ENCODE measurements around the gene RECQL5. TPM values are rescaled to one million over a fixed set of nuclear protein-coding genes. Genes with fewer than 3 reads are reported as not detected.

The RECQL5 gene
- 10 to 100 TPM in 5 of 9 donors, 1 to 10 TPM in 4; 6.0 to 15.9 (median 10.2) TPM for total RNA-seq
- 10 to 100 TPM in 1 of 2 donors, 1 to 10 TPM in 1; 7.8 to 13.3 TPM for polyA plus RNA-seq
- long read RNA-seq, donor 1, partial matches to known transcripts = 10 of 21 reads
- long read RNA-seq, donor 1, other reads (novel, unspliced or antisense) = 7 of 21 reads
- long read RNA-seq, donor 2, transcript RECQL5-201 (20 exons, 3,704 nt) = major isoform, 6 of 19 reads
- long read RNA-seq, donor 2, partial matches to known transcripts = 8 of 19 reads
- long read RNA-seq, donor 2, other reads (novel, unspliced or antisense) = 2 of 19 reads
- long read RNA-seq, donor 3, partial matches to known transcripts = 3 of 9 reads
- long read RNA-seq, donor 3, other reads (novel, unspliced or antisense) = 3 of 9 reads

DNA sequence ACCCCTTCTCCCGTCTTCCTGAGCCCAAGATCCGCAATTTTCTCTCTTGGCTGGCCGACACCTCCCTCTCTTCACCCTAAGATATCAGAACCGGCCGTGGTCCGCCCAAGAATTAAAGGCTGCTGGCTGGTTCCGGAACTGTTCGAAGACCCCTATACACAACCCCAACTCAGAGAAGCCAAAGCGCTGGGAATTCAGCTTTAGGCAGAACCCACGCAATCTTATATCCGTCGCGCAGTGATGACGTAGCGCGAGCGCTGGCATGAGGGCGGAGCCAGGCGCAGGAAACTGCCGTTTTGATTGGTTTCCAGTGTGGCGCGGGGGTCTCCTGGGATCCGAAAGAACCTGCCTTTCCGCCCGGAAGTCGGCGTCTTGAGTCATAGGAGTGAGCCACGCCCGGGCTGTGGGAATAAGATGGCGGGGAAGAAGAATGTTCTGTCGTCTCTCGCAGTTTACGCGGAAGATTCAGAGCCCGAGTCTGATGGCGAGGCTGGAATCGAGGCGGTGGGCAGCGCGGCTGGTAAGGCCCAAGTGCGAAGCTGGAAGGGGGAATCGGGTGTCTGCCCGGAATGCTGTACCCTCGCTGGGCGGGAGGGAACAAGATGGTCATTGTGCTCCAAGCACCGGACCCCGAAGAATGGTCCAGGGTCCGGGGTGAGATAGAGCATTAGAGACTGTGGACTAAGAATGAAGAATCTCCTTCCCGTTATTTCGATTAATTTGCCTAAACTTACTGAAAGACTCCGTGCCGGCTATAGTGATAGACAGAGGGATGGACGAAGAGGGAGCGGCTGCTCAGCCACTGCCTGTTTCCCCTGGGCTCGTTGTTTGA, at the start of gene RECQL5, which contains the start of gene SAP30BP:
Gene RECQL5 (minus strand): TSS at position 196 of the 832 bp plus-strand sequence. CDS start 597 bp downstream, outside the sequence.
Gene SAP30BP (plus strand): TSS at position 380 of the 832 bp plus-strand sequence. CDS start 35 bp downstream, at position 415.
- 0 to 1% (median 1%) methylated on average over 55 of the region's 55 CpGs for WGBS, 4 donors
- Histone ChIP-seq H3K4me3 (peak within 1 kb of the TSS; percentile 70 to 100 (median 88)), H3K4me1 (peaks cover 0 to 33% (median 21%) of the 10 kb centered on the region in 12 donors), H3K27ac (peak within 1 kb of the TSS; percentile 63 to 90 (median 86)), H3K27me3 (no peaks in the 10 kb centered on the region), H3K9me3 (no peaks in the 10 kb centered on the region), H3K36me3 (peaks cover 1 to 65% (median 54%) of the 10 kb centered on the region in 9 donors)
- DNase-seq = peak; percentile 98 to 99 (median 99)
- intact Hi-C loops (cut with DNase I) = no loop called here
- ATAC-seq = peak; percentile 100
- TF ChIP-seq, protein P1, sequence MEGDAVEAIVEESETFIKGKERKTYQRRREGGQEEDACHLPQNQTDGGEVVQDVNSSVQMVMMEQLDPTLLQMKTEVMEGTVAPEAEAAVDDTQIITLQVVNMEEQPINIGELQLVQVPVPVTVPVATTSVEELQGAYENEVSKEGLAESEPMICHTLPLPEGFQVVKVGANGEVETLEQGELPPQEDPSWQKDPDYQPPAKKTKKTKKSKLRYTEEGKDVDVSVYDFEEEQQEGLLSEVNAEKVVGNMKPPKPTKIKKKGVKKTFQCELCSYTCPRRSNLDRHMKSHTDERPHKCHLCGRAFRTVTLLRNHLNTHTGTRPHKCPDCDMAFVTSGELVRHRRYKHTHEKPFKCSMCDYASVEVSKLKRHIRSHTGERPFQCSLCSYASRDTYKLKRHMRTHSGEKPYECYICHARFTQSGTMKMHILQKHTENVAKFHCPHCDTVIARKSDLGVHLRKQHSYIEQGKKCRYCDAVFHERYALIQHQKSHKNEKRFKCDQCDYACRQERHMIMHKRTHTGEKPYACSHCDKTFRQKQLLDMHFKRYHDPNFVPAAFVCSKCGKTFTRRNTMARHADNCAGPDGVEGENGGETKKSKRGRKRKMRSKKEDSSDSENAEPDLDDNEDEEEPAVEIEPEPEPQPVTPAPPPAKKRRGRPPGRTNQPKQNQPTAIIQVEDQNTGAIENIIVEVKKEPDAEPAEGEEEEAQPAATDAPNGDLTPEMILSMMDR (IDR thresholded peaks at IDR 0.05) = no peak
- TF ChIP-seq POLR2A (IDR thresholded peaks at IDR 0.05) = peak in 1 of 2 donors; percentile 82

DNA sequence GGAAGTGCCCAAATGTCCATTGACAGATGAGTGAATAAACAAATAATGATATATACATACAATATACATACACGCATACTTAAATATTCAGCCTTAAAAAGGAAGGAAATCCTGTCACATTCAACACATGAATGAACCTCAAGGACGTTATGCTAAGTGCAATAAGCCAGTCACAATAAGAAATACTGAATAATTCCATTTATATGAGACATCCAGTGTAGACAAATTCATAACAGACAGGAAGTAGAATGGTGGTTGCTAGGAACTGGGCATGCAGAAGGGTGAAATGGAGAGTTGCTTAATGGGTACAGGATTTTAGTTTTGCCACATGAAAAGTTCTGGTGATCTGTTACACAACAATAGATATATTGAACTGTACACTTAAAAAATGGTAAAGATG, 45.5 kb upstream of the RECQL5 start:
- no peaks in the 10 kb centered on the region for H3K27me3 ChIP-seq
- H3K9me3 ChIP-seq = no peaks in the 10 kb centered on the region
- TF ChIP-seq, protein P1 (IDR thresholded peaks at IDR 0.05) = no peak
- TF ChIP-seq POLR2A (IDR thresholded peaks at IDR 0.05) = no peak
- H3K4me1 ChIP-seq = peaks cover 0 to 10% (median 4%) of the 10 kb centered on the region in 12 donors
- H3K4me3 ChIP-seq = no peak overlapping the region
- intact Hi-C loops (cut with DNase I) = no loop called here
- 48 to 66% (median 59%) methylated on average over 2 of the region's 2 CpGs for WGBS, 4 donors
- H3K36me3 ChIP-seq = peaks cover 0 to 15% (median 12%) of the 10 kb centered on the region in 9 donors
- ATAC-seq = no peak
- H3K27ac ChIP-seq = no peak overlapping the region
- DNase-seq = no peak

DNA sequence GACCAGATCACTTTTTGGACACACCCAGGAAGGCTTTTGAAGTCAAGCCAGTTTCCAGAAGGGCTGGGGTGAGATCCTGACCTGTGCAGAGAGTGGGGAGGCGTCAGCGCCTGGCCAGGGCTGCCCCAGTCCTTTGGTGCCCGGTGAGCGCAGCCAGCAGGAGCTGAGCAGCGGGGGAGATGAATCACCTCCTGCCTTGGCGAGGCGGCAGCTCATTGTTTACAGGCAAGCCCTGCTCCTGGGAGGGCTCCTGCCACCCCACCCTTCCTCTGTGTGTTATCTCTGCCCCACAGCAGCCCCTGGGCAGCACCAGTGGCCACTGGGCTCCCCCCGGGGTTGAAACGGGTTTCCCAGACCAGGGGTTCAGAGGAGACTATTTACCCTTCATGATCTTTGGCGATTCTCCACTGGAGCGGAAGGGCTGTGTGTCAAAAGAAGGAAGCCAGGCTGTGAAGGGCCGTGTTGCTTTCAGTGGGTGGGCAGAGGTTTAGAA, 40.2 kb upstream of the RECQL5 start:
- peak; percentile 55 to 81 (median 66) for DNase-seq
- TF ChIP-seq, protein P1 (IDR thresholded peaks at IDR 0.05) = no peak
- no peak for TF ChIP-seq POLR2A (IDR thresholded peaks at IDR 0.05)
- Histone ChIP-seq H3K9me3 (no peaks in the 10 kb centered on the region), H3K4me3 (no peak overlapping the region), H3K36me3 (peaks cover 0 to 69% (median 63%) of the 10 kb centered on the region in 9 donors), H3K27me3 (no peaks in the 10 kb centered on the region), H3K27ac (peak overlapping the region in 11 of 12 donors; percentile 28 to 80 (median 41)), H3K4me1 (peaks cover 0 to 26% (median 7%) of the 10 kb centered on the region in 12 donors)
- ATAC-seq = peak; percentile 45 to 90 (median 72)
- 62 to 78% (median 75%) methylated on average over 7 to 12 of the region's 12 CpGs for WGBS, 4 donors
- intact Hi-C loops (cut with DNase I) = no loop called here
